ENCODE measurements around the gene PPP4R1.
"Not testable (repeated sequence)": the region's sequence is repeated elsewhere in the genome, so short reads cannot be mapped to it uniquely, and the experiment has no call there.

PPP4R1 gene

GRCh38 chr18:9615280-9615797 is 980 bp upstream of the PPP4R1 start:
- H3K4me3 ChIP-seq (ENCODE audit: low read length) = peak overlapping the region; percentile 70
- TF ChIP-seq ZNF274 (IDR thresholded peaks at IDR 0.05; ENCODE audit: low read depth, low read length) = no peak

GRCh38 chr18:9613550-9614400 is 584 bp downstream of the PPP4R1 start:
- TF ChIP-seq ZNF274 (IDR thresholded peaks at IDR 0.05; ENCODE audit: low read depth, low read length) = no peak
- peak overlapping the region; percentile 59 for H3K4me3 ChIP-seq (ENCODE audit: low read length)

- H3K4me3 ChIP-seq (ENCODE audit: low read length) = peak overlapping the region; percentile 59; the same call in 1 of the 2 replicates
- no peak for TF ChIP-seq ZNF274 (IDR thresholded peaks at IDR 0.05; ENCODE audit: low read depth, low read length)
Observed at GRCh38 chr18:9612977-9613376, 1.4 kb downstream of the PPP4R1 start.

- no peak overlapping the region; the same call in 1 of the 2 replicates for H3K4me3 ChIP-seq (ENCODE audit: low read length)
- no peak for TF ChIP-seq ZNF274 (IDR thresholded peaks at IDR 0.05; ENCODE audit: low read depth, low read length)
Observed at GRCh38 chr18:9612215-9612830, 2.0 kb downstream of the PPP4R1 start.

GRCh38 chr18:9609190-9609589 is 5.2 kb downstream of the PPP4R1 start:
- H3K4me3 ChIP-seq (ENCODE audit: low read length) = no peak overlapping the region
- no peak for TF ChIP-seq ZNF274 (IDR thresholded peaks at IDR 0.05; ENCODE audit: low read depth, low read length)

GRCh38 chr18:9608728-9609127 is 5.6 kb downstream of the PPP4R1 start:
- TF ChIP-seq ZNF274 (IDR thresholded peaks at IDR 0.05; ENCODE audit: low read depth, low read length) = no peak
- H3K4me3 ChIP-seq (ENCODE audit: low read length) = no peak overlapping the region

- TF ChIP-seq ZNF274 (IDR thresholded peaks at IDR 0.05; ENCODE audit: low read depth, low read length) = no peak
- no peak overlapping the region for H3K4me3 ChIP-seq (ENCODE audit: low read length)
Observed at GRCh38 chr18:9608298-9608697, 6.1 kb downstream of the PPP4R1 start.

- not testable (repeated sequence) for H3K4me3 ChIP-seq (ENCODE audit: low read length)
Observed at GRCh38 chr18:9607111-9607510, 7.2 kb downstream of the PPP4R1 start.

GRCh38 chr18:9606039-9606438 is 8.3 kb downstream of the PPP4R1 start:
- no peak for TF ChIP-seq ZNF274 (IDR thresholded peaks at IDR 0.05; ENCODE audit: low read depth, low read length)
- H3K4me3 ChIP-seq (ENCODE audit: low read length) = no peak overlapping the region

GRCh38 chr18:9604348-9604747 is 10.0 kb downstream of the PPP4R1 start:
- TF ChIP-seq ZNF274 (IDR thresholded peaks at IDR 0.05; ENCODE audit: low read depth, low read length) = no peak

GRCh38 chr18:9599328-9599727 is 15.0 kb downstream of the PPP4R1 start:
- no peak for TF ChIP-seq ZNF274 (IDR thresholded peaks at IDR 0.05; ENCODE audit: low read depth, low read length)
- no peak overlapping the region for H3K4me3 ChIP-seq (ENCODE audit: low read length)

More at GRCh38 chr18:9604348-9604747, 10.0 kb downstream of the PPP4R1 start:
- H3K4me3 ChIP-seq (ENCODE audit: low read length) = no peak overlapping the region

GRCh38 chr18:9597609-9598008 is 16.8 kb downstream of the PPP4R1 start:
- H3K4me3 ChIP-seq (ENCODE audit: low read length) = no peak overlapping the region
- no peak for TF ChIP-seq ZNF274 (IDR thresholded peaks at IDR 0.05; ENCODE audit: low read depth, low read length)

GRCh38 chr18:9596843-9597526 is 17.4 kb downstream of the PPP4R1 start:
- TF ChIP-seq ZNF274 (IDR thresholded peaks at IDR 0.05; ENCODE audit: low read depth, low read length) = no peak
- H3K4me3 ChIP-seq (ENCODE audit: low read length) = no peak overlapping the region

- no peak overlapping the region for H3K4me3 ChIP-seq (ENCODE audit: low read length)
Observed at GRCh38 chr18:9596226-9596625, 18.1 kb downstream of the PPP4R1 start.

More at GRCh38 chr18:9596226-9596625, 18.1 kb downstream of the PPP4R1 start:
- TF ChIP-seq ZNF274 (IDR thresholded peaks at IDR 0.05; ENCODE audit: low read depth, low read length) = no peak
